Adrenal gland (tissue), 12 donors: Measurements from ENCODE around the gene TENT4B. TPM values are rescaled to one million over a fixed set of nuclear protein-coding genes. Genes with fewer than 3 reads are reported as not detected.
"Not testable (repeated sequence)": the region's sequence is repeated elsewhere in the genome, so short reads cannot be mapped to it uniquely, and the experiment has no call there.

ENCODE experiments used
- DNase-seq, 7 donors: peaks; one replicate each; pipeline ENCODE4 v3.0.0-alpha.2; 2019 to 2020
- H3K27ac ChIP-seq, 5 donors: fragments of 200-600 bp; sonication (generic) in 4 of 5; 1 replicate in 3 of 5; 2 replicates in 2 of 5; pipeline versions ENCODE4 v1.5.1 to v1.8.0; 2016 to 2020; ENCODE audit warnings: mild to moderate bottlenecking in 1 of 5
- H3K27me3 ChIP-seq: fragments of 200-600 bp; 2 replicates; pipeline ENCODE4 v1.8.0; 2021
- H3K36me3 ChIP-seq, 2 donors: fragments of 200-600 bp; replicated peaks in 1 of 2; 1 replicate in 1 of 2; 2 replicates in 1 of 2; pipeline versions ENCODE4 v1.5.1 to v1.8.0; 2018 to 2022
- H3K4me1 ChIP-seq, 2 donors: fragments of 200-600 bp; replicated peaks in 1 of 2; 1 replicate in 1 of 2; 2 replicates in 1 of 2; pipeline versions ENCODE4 v1.5.1 to v1.8.0; 2018 to 2021
- H3K4me3 ChIP-seq, 4 donors: fragments of 200-600 bp; sonication (generic) in 3 of 4; one replicate each; pipeline ENCODE4 v1.5.1; 2016 to 2018
- H3K9me3 ChIP-seq, 3 donors: fragments of 200-600 bp; sonication (generic) in 1 of 3; replicated peaks in 1 of 3; 1 replicate in 2 of 3; 2 replicates in 1 of 3; pipeline versions ENCODE4 v1.5.1 to v1.8.0; 2016 to 2021
- POLR2A ChIP-seq, 2 donors: fragments of 450-650 bp; IDR thresholded peaks; one replicate each; pipeline ENCODE4 v1.6.1; 2017; ENCODE audit warnings: antibody characterized with exemption in 2 of 2, mild to moderate bottlenecking in 2 of 2, moderate library complexity in 1 of 2
- WGBS, 4 donors: extraction: QIAGEN DNeasy Blood & Tissue Kit in 2 of 4; methylation state at CpG; one replicate each; pipeline versions ENCODE4 v1.1.5 to v1.1.7; 2013 to 2017; 5-methylcytosine and 5-hydroxymethylcytosine counted together
- intact Hi-C, 2 donors: fragments of 100-400 bp; cut with DNase I; formaldehyde crosslinking; loops; one replicate each; pipeline versions ENCODE4 v1.14.1 to v1.15.0; 2022 to 2023
- polyA plus RNA-seq, 3 donors: library from polyadenylated mRNA; stranded (reverse); fragments of 200-250 nt in 2 of 3; fragments of 350-450 nt in 1 of 3; fragmentation: Illumina TruSeq in 1 of 3; extraction: RNeasy Lipid Tissue Mini Kit (QIAGEN cat#74804) in 1 of 3; gene quantifications; one replicate each; pipeline ENCODE4 v1.2.3, GENCODE V29; 2013 to 2014
- total RNA-seq, 9 donors: library from RNA; depleted of rRNA in 4 of 9; stranded (reverse); fragments of >200 nt in 4 of 9; fragments of 120-200 nt in 1 of 9; fragmentation: NEBNext Ultra II Directional in 1 of 9; extraction: Animal tissue kit (Norgen Biotek cat#: 25700) in 1 of 9; gene quantifications; one replicate each; pipeline versions ENCODE4 v1.1.0 to v1.2.4, GENCODE V29; 2013 to 2023
- TF ChIP-seq, protein P1 (sequence below), 6 experiments: fragments of 450-650 bp in 4 of 6; fragments of 200-600 bp in 2 of 6; sonication (generic) in 1 of 6; IDR thresholded peaks; 1 replicate in 5 of 6; 2 replicates in 1 of 6; pipeline versions ENCODE4 v1.5.1 to v1.8.0; 2016 to 2021; ENCODE audit warnings: antibody characterized with exemption in 6 of 6, mild to moderate bottlenecking in 2 of 6, moderate library complexity in 1 of 6
- donor health status: healthy with polysubstance abuse.
- donor health status: Bipolar disorder and iron deficiency.
- donor health status: DM: yes; HTN: yes; CAD: no.
- donor health status: DM: no; HTN: no; CAD: no.
- donor health status: DM: no; HTN: no; CAD: no.
- donor health status: DM: yes; HTN: yes; CAD: no.

Gene TENT4B
- total and polyA plus RNA-seq, 12 donors, result 4.2 to 27.8 (median 13.4) TPM

DNA sequence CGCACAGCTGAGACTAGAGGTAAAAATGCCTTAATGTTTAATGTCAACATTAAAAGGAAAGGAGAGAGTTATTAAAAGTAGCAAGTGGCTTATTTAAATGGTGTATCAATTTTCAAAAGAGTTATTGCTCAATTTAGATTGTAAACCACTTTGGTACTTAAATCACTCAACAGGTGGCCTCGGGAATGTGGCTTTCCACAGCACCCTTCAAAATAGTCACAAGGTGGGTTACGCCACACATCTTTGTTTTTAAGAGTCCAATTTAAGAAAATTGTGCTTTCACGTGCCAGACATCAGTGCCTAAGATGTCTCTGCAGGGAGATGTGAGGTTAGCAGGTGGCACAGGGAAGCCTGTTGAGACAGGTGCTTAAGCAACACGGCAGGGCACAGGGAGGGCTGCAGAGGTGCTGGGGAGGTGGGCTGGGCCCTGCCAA lies 85.8 kb downstream of the TENT4B start:
- Histone ChIP-seq H3K27ac (no peak overlapping the region), H3K9me3 (no peaks in the 10 kb centered on the region), H3K27me3 (no peaks in the 10 kb centered on the region), H3K4me3 (no peak overlapping the region), H3K36me3 (no peaks in the 10 kb centered on the region), H3K4me1 (no peaks in the 10 kb centered on the region)
- intact Hi-C loops, result loop anchor here in 1 of 2 donors (10.0 kb wide), 1 partner anchor 406 kb away; no protein-coding TSS in a partner anchor
- TF ChIP-seq, protein P1, sequence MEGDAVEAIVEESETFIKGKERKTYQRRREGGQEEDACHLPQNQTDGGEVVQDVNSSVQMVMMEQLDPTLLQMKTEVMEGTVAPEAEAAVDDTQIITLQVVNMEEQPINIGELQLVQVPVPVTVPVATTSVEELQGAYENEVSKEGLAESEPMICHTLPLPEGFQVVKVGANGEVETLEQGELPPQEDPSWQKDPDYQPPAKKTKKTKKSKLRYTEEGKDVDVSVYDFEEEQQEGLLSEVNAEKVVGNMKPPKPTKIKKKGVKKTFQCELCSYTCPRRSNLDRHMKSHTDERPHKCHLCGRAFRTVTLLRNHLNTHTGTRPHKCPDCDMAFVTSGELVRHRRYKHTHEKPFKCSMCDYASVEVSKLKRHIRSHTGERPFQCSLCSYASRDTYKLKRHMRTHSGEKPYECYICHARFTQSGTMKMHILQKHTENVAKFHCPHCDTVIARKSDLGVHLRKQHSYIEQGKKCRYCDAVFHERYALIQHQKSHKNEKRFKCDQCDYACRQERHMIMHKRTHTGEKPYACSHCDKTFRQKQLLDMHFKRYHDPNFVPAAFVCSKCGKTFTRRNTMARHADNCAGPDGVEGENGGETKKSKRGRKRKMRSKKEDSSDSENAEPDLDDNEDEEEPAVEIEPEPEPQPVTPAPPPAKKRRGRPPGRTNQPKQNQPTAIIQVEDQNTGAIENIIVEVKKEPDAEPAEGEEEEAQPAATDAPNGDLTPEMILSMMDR (IDR thresholded peaks at IDR 0.05), result no peak
- WGBS, 4 donors, result 68 to 80% (median 73%) methylated on average over 5 of the region's 5 CpGs
- no peak for DNase-seq

DNA sequence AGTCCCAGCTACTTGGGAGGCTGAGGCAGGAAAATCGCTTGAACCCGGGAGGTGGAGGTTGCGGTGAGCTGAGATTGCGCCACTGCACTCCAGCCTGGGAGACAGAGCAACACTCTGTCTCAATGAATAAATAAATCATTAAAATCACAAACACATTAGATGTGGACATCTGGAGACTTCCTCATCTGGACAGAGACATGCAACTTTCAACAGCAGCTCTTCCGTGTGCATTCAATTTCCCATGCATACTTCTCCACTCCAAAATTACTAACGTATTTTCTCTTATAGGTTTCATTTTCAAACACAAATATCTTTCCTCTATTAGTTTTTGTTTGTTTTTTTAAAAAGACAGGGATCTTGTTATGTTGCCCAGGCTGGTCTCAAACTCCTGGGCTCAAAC lies 89.9 kb downstream of the TENT4B start:
- not testable (repeated sequence) for DNase-seq, H3K27ac ChIP-seq, H3K27me3 ChIP-seq, H3K4me3 ChIP-seq, H3K9me3 ChIP-seq, H3K36me3 ChIP-seq
- intact Hi-C loops, result loop anchor here in 1 of 2 donors (10.0 kb wide), 1 partner anchor 112 kb away; no protein-coding TSS in a partner anchor
- H3K4me1 ChIP-seq, result peaks cover 14 to 20% of the 10 kb centered on the region in 2 donors
- 72 to 80% (median 75%) methylated on average over 6 of the region's 6 CpGs for WGBS, 4 donors

DNA sequence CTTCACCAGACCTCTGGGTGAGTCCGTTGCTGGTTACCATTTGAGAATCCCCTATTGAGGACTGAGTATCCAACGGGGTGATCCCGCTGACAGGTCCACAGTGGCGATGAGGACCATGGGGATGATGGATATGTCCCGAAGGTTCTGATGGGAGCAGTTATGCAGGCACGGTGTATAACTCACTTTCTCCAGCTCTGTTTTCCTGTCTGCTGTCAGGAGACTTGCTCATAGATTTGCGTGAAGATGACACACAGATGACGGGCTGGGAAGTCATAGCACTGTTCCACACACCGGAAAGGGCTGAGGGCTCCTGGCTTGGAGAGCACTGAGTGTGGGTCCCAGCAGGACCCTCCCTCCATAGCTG lies 91.0 kb downstream of the TENT4B start:
- H3K36me3 ChIP-seq, result no peaks in the 10 kb centered on the region
- no peaks in the 10 kb centered on the region for H3K9me3 ChIP-seq
- intact Hi-C loops, result loop anchor here in 1 of 2 donors (10.0 kb wide), 1 partner anchor 111 kb away; no protein-coding TSS in a partner anchor
- TF ChIP-seq POLR2A (IDR thresholded peaks at IDR 0.05), result no peak
- TF ChIP-seq, protein P1 (IDR thresholded peaks at IDR 0.05), result no peak
- WGBS, 4 donors, result 47 to 58% (median 57%) methylated on average over 6 to 9 of the region's 9 CpGs
- DNase-seq, result peak in 2 of 7 donors; percentile 45 to 60
- H3K4me3 ChIP-seq, result no peak overlapping the region
- H3K4me1 ChIP-seq, result peaks cover 14 to 20% of the 10 kb centered on the region in 2 donors
- no peaks in the 10 kb centered on the region for H3K27me3 ChIP-seq
- H3K27ac ChIP-seq, result no peak overlapping the region

DNA sequence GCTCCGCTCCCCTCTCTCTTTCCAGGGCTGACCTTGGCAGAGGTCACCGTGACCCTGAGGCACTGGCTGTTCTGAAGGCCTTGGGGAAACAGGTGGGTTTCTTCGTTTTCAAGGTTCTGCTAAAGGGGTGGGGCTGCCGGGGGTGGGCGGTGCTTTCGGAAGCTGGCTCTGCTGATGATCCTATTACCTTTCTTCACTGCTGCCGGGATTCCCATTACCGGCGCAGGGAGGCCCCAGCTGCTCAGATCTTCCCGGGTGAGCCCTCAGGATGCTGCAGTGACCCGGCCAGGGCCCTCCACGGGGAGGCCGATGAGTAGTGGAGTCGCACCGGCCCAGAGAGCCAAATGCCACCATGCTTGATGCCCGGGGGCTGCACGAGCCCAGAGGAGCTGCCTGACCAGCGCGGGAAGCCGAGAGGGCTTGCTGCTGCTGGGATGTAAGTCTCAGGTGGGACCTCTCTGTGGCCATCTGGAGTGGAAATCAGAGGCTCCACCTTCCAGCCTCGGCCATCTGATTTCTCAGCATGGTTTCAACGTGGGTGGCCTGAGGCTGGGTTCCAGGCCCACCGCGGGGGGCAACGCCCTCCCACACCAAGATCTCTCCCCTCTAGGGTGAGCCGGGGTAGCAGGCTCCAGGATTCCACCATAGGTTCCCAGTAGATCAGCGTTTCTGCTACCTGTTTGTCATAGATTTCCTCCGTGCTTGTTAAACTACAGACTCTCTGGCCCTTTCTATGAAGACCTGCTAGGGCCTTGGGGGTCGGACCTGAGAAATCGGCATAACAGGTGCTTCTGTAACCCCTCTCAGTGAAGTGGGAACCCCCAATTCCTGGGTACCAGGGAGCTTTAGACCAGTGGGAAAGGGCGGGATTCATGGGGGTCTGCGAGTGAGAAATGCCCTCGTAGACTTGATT lies 91.7 kb downstream of the TENT4B start:
- peak in 2 of 7 donors; percentile 45 to 51 for DNase-seq
- Histone ChIP-seq H3K27ac (no peak overlapping the region), H3K36me3 (no peaks in the 10 kb centered on the region), H3K4me1 (peaks cover 14 to 20% of the 10 kb centered on the region in 2 donors), H3K27me3 (no peaks in the 10 kb centered on the region), H3K4me3 (peak overlapping the region in 1 of 4 donors; percentile 68), H3K9me3 (no peaks in the 10 kb centered on the region)
- no peak for TF ChIP-seq POLR2A (IDR thresholded peaks at IDR 0.05)
- TF ChIP-seq, protein P1 (IDR thresholded peaks at IDR 0.05), result no peak
- WGBS, 4 donors, result 29 to 38% (median 30%) methylated on average over 18 to 33 of the region's 33 CpGs
- intact Hi-C loops, result loop anchor here in 1 of 2 donors (10.0 kb wide), 1 partner anchor 110 kb away; no protein-coding TSS in a partner anchor
